ENCODE data around the gene URB1.

The URB1 gene

GRCh38 chr21:32285476-32285875 is 107.3 kb downstream of the URB1 start:
- TF ChIP-seq GATA3 (IDR thresholded peaks at IDR 0.05; ENCODE audit: low read depth, low read length) (no peak), GATA2 (IDR thresholded peaks at IDR 0.05; ENCODE audit: low read depth, low read length) (no peak)

- TF ChIP-seq GATA3 (IDR thresholded peaks at IDR 0.05; ENCODE audit: low read depth, low read length) (no peak), GATA2 (IDR thresholded peaks at IDR 0.05; ENCODE audit: low read depth, low read length) (no peak)
Measured at GRCh38 chr21:32282992-32283391, 109.8 kb downstream of the URB1 start.

- TF ChIP-seq GATA3 (IDR thresholded peaks at IDR 0.05; ENCODE audit: low read depth, low read length) (no peak), GATA2 (IDR thresholded peaks at IDR 0.05; ENCODE audit: low read depth, low read length) (no peak)
Measured at GRCh38 chr21:32281531-32281930, 111.3 kb downstream of the URB1 start.

GRCh38 chr21:32279377-32279680 is 113.5 kb downstream of the URB1 start:
- TF ChIP-seq GATA3 (IDR thresholded peaks at IDR 0.05; ENCODE audit: low read depth, low read length) (no peak), GATA2 (IDR thresholded peaks at IDR 0.05; ENCODE audit: low read depth, low read length) (no peak)

- TF ChIP-seq GATA2 (IDR thresholded peaks at IDR 0.05; ENCODE audit: low read depth, low read length) = no peak
Measured at GRCh38 chr21:32278518-32279376, 114.1 kb downstream of the URB1 start, which contains the start of gene MIS18A. Gene MIS18A, minus strand, starts transcription at chr21:32279049. Its CDS starts 35 bp downstream, at chr21:32279014.

- no peak for TF ChIP-seq GATA2 (IDR thresholded peaks at IDR 0.05; ENCODE audit: low read depth, low read length)
- no peak for TF ChIP-seq GATA3 (IDR thresholded peaks at IDR 0.05; ENCODE audit: low read depth, low read length)
Measured at GRCh38 chr21:32278103-32278502, 114.7 kb downstream of the URB1 start.

- no peak for TF ChIP-seq GATA2 (IDR thresholded peaks at IDR 0.05; ENCODE audit: low read depth, low read length)
- TF ChIP-seq GATA3 (IDR thresholded peaks at IDR 0.05; ENCODE audit: low read depth, low read length) = no peak
Measured at GRCh38 chr21:32276671-32277070, 116.1 kb downstream of the URB1 start.

- TF ChIP-seq GATA2 (IDR thresholded peaks at IDR 0.05; ENCODE audit: low read depth, low read length) = no peak
- TF ChIP-seq GATA3 (IDR thresholded peaks at IDR 0.05; ENCODE audit: low read depth, low read length) = no peak
Measured at GRCh38 chr21:32270748-32271147, 122.1 kb downstream of the URB1 start.

- TF ChIP-seq GATA2 (IDR thresholded peaks at IDR 0.05; ENCODE audit: low read depth, low read length) (no peak), GATA3 (IDR thresholded peaks at IDR 0.05; ENCODE audit: low read depth, low read length) (no peak)
Measured at GRCh38 chr21:32261929-32262328, 130.9 kb downstream of the URB1 start.

All from SH-SY5Y (cell line).